ENCODE results near the gene MED12.

DNA sequence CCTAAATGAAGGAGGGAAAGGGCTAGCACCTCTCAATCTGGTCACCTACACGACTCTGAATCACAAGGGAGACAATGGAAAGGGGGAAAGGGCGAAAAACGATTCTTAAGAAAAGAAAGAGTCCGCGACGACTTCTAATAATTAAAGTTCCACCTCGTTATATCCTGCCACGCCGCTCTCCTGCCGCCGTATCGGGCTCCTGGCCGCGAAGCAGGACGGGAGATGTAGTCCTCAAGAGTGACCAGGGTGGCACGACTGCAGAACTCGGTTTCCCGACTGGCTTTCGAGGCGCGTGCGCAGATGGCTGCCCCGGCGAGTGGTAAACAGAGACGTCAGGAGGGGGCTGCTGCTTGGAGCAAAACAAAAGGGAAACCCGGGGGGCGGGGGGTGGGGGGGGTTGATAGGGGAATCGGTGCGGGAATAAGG is 22.8 kb upstream of the MED12 start, which contains the start of gene FOXO4:
- TF ChIP-seq SPI1 (IDR thresholded peaks at IDR 0.05; ENCODE audit: borderline replicate concordance, low read depth) (no peak), POLR2AphosphoS5 (IDR thresholded peaks at IDR 0.05; ENCODE audit: low read depth) (no peak), GABPA (IDR thresholded peaks at IDR 0.05; ENCODE audit: low read depth) (no peak)
- TF ChIP-seq, protein P1, sequence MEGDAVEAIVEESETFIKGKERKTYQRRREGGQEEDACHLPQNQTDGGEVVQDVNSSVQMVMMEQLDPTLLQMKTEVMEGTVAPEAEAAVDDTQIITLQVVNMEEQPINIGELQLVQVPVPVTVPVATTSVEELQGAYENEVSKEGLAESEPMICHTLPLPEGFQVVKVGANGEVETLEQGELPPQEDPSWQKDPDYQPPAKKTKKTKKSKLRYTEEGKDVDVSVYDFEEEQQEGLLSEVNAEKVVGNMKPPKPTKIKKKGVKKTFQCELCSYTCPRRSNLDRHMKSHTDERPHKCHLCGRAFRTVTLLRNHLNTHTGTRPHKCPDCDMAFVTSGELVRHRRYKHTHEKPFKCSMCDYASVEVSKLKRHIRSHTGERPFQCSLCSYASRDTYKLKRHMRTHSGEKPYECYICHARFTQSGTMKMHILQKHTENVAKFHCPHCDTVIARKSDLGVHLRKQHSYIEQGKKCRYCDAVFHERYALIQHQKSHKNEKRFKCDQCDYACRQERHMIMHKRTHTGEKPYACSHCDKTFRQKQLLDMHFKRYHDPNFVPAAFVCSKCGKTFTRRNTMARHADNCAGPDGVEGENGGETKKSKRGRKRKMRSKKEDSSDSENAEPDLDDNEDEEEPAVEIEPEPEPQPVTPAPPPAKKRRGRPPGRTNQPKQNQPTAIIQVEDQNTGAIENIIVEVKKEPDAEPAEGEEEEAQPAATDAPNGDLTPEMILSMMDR (IDR thresholded peaks at IDR 0.05; ENCODE audit: insufficient read depth, low read length) = no peak
- TF ChIP-seq, protein P2, sequence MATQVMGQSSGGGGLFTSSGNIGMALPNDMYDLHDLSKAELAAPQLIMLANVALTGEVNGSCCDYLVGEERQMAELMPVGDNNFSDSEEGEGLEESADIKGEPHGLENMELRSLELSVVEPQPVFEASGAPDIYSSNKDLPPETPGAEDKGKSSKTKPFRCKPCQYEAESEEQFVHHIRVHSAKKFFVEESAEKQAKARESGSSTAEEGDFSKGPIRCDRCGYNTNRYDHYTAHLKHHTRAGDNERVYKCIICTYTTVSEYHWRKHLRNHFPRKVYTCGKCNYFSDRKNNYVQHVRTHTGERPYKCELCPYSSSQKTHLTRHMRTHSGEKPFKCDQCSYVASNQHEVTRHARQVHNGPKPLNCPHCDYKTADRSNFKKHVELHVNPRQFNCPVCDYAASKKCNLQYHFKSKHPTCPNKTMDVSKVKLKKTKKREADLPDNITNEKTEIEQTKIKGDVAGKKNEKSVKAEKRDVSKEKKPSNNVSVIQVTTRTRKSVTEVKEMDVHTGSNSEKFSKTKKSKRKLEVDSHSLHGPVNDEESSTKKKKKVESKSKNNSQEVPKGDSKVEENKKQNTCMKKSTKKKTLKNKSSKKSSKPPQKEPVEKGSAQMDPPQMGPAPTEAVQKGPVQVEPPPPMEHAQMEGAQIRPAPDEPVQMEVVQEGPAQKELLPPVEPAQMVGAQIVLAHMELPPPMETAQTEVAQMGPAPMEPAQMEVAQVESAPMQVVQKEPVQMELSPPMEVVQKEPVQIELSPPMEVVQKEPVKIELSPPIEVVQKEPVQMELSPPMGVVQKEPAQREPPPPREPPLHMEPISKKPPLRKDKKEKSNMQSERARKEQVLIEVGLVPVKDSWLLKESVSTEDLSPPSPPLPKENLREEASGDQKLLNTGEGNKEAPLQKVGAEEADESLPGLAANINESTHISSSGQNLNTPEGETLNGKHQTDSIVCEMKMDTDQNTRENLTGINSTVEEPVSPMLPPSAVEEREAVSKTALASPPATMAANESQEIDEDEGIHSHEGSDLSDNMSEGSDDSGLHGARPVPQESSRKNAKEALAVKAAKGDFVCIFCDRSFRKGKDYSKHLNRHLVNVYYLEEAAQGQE (IDR thresholded peaks at IDR 0.05; ENCODE audit: insufficient replicate concordance, low read depth) = no peak

Measured in HL-60 (cell line).